SK-N-SH treated with all-trans-retinoic acid at 6 μM for 48 hours (cell line): ENCODE results near the gene SARDH.

ENCODE experiments used
- ATAC-seq: fragments of 200-7000 bp; cut with Tn5 transposase; 3 replicates; pipeline ENCODE4 v1.9.1; 2020; ENCODE audit warnings: mild to moderate bottlenecking, moderate library complexity
- ARNTL ChIP-seq: fragments of 450-650 bp; formaldehyde crosslinking; IDR thresholded peaks from 2 replicates; pipeline ENCODE4 v1.5.0; 2020; ENCODE audit warnings: low read depth, mild to moderate bottlenecking, moderate library complexity, borderline replicate concordance
- BACH2 ChIP-seq: fragments of 250-450 bp; sonication (Bioruptor Pico); IDR thresholded peaks from 2 replicates; pipeline ENCODE4 v1.9.0; 2021; ENCODE audit warnings: mild to moderate bottlenecking, borderline replicate concordance
- CREB5 ChIP-seq: fragments of 250-450 bp; sonication (Bioruptor Pico); IDR thresholded peaks from 2 replicates; pipeline ENCODE4 v1.5.1; 2020; ENCODE audit warnings: low read depth, mild to moderate bottlenecking, moderate library complexity
- CSDC2 ChIP-seq: fragments of 250-450 bp; sonication (Bioruptor Pico); IDR thresholded peaks from 2 replicates; pipeline ENCODE4 v1.5.0; 2020; ENCODE audit warnings: mild to moderate bottlenecking, moderate library complexity
- CSRNP3 ChIP-seq: fragments of 250-450 bp; sonication (Bioruptor Pico); IDR thresholded peaks from 2 replicates; pipeline ENCODE4 v1.5.1; 2021; ENCODE audit warnings: mild to moderate bottlenecking, moderate library complexity
- ESRRG ChIP-seq: fragments of 250-450 bp; sonication (Bioruptor Pico); IDR thresholded peaks from 2 replicates; pipeline ENCODE4 v1.6.1; 2021; ENCODE audit warnings: mild to moderate bottlenecking
- GLIS3 ChIP-seq: fragments of 250-450 bp; sonication (Bioruptor Pico); IDR thresholded peaks from 2 replicates; pipeline ENCODE4 v1.5.0; 2020; ENCODE audit warnings: mild to moderate bottlenecking, moderate library complexity
- ISL1 ChIP-seq: fragments of 250-450 bp; sonication (Bioruptor Pico); IDR thresholded peaks from 2 replicates; pipeline ENCODE4 v2.1.2; 2022; ENCODE audit warnings: mild to moderate bottlenecking, moderate library complexity
- OSR1 ChIP-seq: fragments of 250-450 bp; sonication (Bioruptor Pico); IDR thresholded peaks from 2 replicates; pipeline ENCODE4 v1.8.0; 2022; ENCODE audit warnings: moderate library complexity, mild to moderate bottlenecking, inconsistent platforms
- PPARA ChIP-seq: fragments of 250-450 bp; sonication (Bioruptor Pico); IDR thresholded peaks from 2 replicates; pipeline ENCODE4 v1.5.0; 2020; ENCODE audit warnings: mild to moderate bottlenecking, borderline replicate concordance
- RARB ChIP-seq: fragments of 250-450 bp; sonication (Bioruptor Pico); IDR thresholded peaks from 2 replicates; pipeline ENCODE4 v1.8.0; 2021; ENCODE audit warnings: mild to moderate bottlenecking, moderate library complexity
- SNAI2 ChIP-seq: fragments of 250-450 bp; sonication (Bioruptor Pico); IDR thresholded peaks from 2 replicates; pipeline ENCODE4 v1.5.0; 2020; ENCODE audit warnings: mild to moderate bottlenecking, moderate library complexity
- TCF4 ChIP-seq: fragments of 250-450 bp; sonication (Bioruptor Pico); IDR thresholded peaks from 2 replicates; pipeline ENCODE4 v1.8.0; 2021; ENCODE audit warnings: mild to moderate bottlenecking, moderate library complexity, borderline replicate concordance
- TOX ChIP-seq: fragments of 250-450 bp; sonication (Bioruptor Pico); IDR thresholded peaks from 2 replicates; pipeline ENCODE4 v1.8.0; 2021; ENCODE audit warnings: mild to moderate bottlenecking, moderate library complexity, borderline replicate concordance
- TSHZ2 ChIP-seq: fragments of 250-450 bp; sonication (Bioruptor Pico); IDR thresholded peaks from 2 replicates; pipeline ENCODE4 v1.5.0; 2020; ENCODE audit warnings: mild to moderate bottlenecking, moderate library complexity
- ZC3H10 ChIP-seq: fragments of 250-450 bp; sonication (Bioruptor Pico); IDR thresholded peaks from 2 replicates; pipeline ENCODE4 v1.5.1; 2021; ENCODE audit warnings: mild to moderate bottlenecking, moderate library complexity
- ZFP30 ChIP-seq: fragments of 450-650 bp; formaldehyde crosslinking; IDR thresholded peaks from 2 replicates; pipeline ENCODE4 v1.5.0; 2022; ENCODE audit warnings: mild to moderate bottlenecking, moderate library complexity
- ZNF565 ChIP-seq: fragments of 450-650 bp; formaldehyde crosslinking; conservative IDR thresholded peaks from 2 replicates; pipeline ENCODE4 v1.5.0; 2020; ENCODE audit warnings: low read depth, mild to moderate bottlenecking, moderate library complexity
- ZNF70 ChIP-seq: fragments of 450-650 bp; formaldehyde crosslinking; IDR thresholded peaks from 2 replicates; pipeline ENCODE4 v1.5.0; 2020; ENCODE audit warnings: mild to moderate bottlenecking, moderate library complexity
- ZNF8 ChIP-seq: fragments of 450-650 bp; formaldehyde crosslinking; IDR thresholded peaks from 2 replicates; pipeline ENCODE4 v1.5.0; 2020; ENCODE audit warnings: mild to moderate bottlenecking, moderate library complexity

Gene SARDH

DNA sequence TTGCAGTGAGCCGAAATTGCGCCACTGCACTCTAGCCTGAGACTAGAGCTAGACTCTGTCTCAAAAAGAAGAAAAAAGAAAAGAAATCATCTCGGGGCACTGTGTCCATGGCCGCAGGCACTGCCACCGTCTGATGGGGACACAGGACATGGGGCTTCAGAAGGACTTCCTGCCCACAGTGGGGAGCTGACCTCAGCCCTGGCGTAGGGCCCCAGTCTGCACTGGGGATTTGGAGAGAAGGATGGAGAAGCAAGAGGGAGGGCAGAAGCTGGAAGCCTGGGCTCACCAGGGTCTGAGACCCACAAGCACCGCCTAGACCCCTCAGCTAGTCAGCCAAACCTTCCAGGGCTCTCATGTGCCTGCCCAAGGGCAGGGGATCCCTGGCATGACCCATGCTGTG is 4.1 kb upstream of the SARDH start:
- ATAC-seq = no peak
- TF ChIP-seq CSRNP3 (CRISPR knock-in tag) = no peak
- TF ChIP-seq CSDC2 (CRISPR knock-in tag) = no peak
- TF ChIP-seq OSR1 (CRISPR knock-in tag) = no peak
- TF ChIP-seq RARB (CRISPR knock-in tag) = no peak
- TF ChIP-seq GLIS3 = no peak
- no peak for TF ChIP-seq ARNTL (CRISPR knock-in tag)
- TF ChIP-seq SNAI2 (CRISPR knock-in tag) = no peak

- TF ChIP-seq ESRRG = no peak
- no peak for TF ChIP-seq ZNF8 (CRISPR knock-in tag)
- TF ChIP-seq ZNF565 = no peak
- TF ChIP-seq TCF4 (CRISPR knock-in tag) = no peak
- no peak for TF ChIP-seq BACH2 (CRISPR knock-in tag)
- no peak for ATAC-seq
These were observed 3.6 kb upstream of the SARDH start for GRCh38 chr9:133741716-133742115.

DNA sequence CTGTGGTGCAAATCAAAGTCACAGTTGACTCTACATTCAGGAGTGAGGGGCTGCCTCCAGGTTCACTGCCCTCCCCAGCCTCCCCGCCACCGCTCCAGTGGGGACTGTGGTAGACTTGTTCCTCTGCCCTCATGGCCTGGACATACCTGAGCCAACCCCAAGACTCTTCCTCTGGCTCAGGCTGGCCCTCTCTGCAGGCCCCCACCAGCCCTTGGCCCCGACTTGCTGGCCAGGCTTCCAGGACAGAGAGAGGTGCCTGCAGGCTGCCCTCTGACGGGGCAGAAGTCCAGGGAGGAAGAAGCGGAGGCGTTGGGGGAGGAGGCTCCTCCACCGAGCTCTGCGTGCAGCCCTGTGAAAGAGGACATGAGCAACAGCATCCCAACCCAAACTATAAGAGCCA is 2.8 kb upstream of the SARDH start:
- TF ChIP-seq ARNTL (CRISPR knock-in tag) (no peak), GLIS3 (no peak), ESRRG (no peak), BACH2 (CRISPR knock-in tag) (no peak), ZNF565 (no peak), RARB (CRISPR knock-in tag) (no peak), CSDC2 (CRISPR knock-in tag) (no peak), ZNF70 (CRISPR knock-in tag) (no peak), PPARA (CRISPR knock-in tag) (no peak), CSRNP3 (CRISPR knock-in tag) (no peak), SNAI2 (CRISPR knock-in tag) (no peak), TOX (CRISPR knock-in tag) (no peak), OSR1 (CRISPR knock-in tag) (no peak), TSHZ2 (CRISPR knock-in tag) (no peak), ZC3H10 (no peak), ISL1 (CRISPR knock-in tag) (no peak), ZFP30 (CRISPR knock-in tag) (no peak)
- ATAC-seq = no peak

DNA sequence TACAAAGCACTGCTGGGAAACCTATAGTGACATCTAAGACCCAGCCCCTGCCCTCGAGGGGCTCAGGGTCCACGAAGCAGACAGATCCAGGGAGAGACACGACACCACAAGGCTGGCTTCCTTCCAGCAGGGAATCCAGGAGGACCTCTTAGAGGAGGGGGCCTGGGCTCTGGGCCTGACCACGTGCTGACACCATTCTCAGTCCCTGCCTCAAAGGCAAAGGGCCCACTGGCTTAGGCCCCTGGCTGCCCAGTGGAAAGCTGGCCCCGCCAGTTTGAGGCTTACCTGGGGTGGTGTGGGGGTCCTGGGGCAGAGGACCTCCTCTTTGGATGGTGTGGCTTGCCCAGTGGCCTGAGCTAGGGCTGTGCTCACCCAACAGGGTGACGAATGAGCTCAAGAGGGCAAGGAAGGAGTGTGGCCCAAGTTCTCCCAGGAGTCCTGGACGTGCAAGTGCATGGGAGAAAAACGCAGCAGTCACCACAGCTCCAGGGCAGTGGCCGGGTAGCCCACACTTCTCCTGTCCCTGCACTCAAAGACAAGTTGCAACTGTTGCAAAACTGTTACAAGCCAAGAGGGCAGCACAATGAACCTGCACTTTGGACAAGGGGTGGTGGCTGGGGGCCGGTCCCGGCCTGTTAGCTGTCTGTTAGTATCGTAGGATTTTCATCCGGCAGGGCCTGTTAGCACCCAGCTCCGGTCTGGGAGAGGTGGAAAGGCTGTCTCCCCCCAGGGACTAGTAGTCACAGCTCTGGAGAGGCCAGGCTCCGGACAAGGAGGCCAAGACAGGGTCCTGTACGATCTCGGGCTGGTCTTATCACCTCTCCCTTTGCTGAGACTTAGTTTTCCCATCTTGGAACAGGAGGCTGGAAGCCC is 1.5 kb upstream of the SARDH start:
- TF ChIP-seq PPARA (CRISPR knock-in tag) (no peak), ISL1 (CRISPR knock-in tag) (no peak)
- ATAC-seq = no peak

- no peak for ATAC-seq
- no peak for TF ChIP-seq ZNF70 (CRISPR knock-in tag)
- TF ChIP-seq ARNTL (CRISPR knock-in tag) = no peak
- TF ChIP-seq PPARA (CRISPR knock-in tag) = no peak
- TF ChIP-seq OSR1 (CRISPR knock-in tag) = no peak
- no peak for TF ChIP-seq TCF4 (CRISPR knock-in tag)
- TF ChIP-seq ZC3H10 = no peak
- no peak for TF ChIP-seq CSDC2 (CRISPR knock-in tag)
- no peak for TF ChIP-seq ZFP30 (CRISPR knock-in tag)
- no peak for TF ChIP-seq CREB5 (CRISPR knock-in tag)
- TF ChIP-seq RARB (CRISPR knock-in tag) = no peak
These were observed 581 bp upstream of the SARDH start for GRCh38 chr9:133738640-133739225.
